NCI-H460 (cell line): ENCODE measurements around the gene FLNB. TPM values are rescaled to one million over a fixed set of nuclear protein-coding genes. Genes with fewer than 3 reads are reported as not detected.
A peak's percentile ranks its signal among the peaks of the same experiment; 100 is the strongest.

Experiments used
- DNase-seq: peaks from one replicate; pipeline ENCODE4 v3.0.0-alpha.2; 2016; ENCODE audit warnings: low read depth; ENCODE audit errors: extremely low read depth
- total RNA-seq: library from RNA; depleted of rRNA; stranded (reverse); fragments of >200 nt; shearing (Covaris generic); gene quantifications from 2 replicates; pipeline ENCODE4 v1.2.3, GENCODE V29; 2014

Gene FLNB
- total RNA-seq, 1 experiment from 2014 or later: 497 TPM

DNA sequence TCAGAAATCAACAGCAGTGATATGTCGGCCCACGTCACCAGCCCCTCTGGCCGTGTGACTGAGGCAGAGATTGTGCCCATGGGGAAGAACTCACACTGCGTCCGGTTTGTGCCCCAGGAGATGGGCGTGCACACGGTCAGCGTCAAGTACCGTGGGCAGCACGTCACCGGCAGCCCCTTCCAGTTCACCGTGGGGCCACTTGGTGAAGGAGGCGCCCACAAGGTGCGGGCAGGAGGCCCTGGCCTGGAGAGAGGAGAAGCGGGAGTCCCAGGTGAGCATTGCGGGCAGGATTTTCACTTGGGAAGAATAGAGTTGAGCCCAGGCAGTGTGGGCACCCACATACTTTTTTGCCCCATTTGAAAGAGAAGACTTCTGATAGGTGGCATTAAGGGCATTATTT is 145.1 kb downstream of the FLNB start:
- DNase-seq: no peak

DNA sequence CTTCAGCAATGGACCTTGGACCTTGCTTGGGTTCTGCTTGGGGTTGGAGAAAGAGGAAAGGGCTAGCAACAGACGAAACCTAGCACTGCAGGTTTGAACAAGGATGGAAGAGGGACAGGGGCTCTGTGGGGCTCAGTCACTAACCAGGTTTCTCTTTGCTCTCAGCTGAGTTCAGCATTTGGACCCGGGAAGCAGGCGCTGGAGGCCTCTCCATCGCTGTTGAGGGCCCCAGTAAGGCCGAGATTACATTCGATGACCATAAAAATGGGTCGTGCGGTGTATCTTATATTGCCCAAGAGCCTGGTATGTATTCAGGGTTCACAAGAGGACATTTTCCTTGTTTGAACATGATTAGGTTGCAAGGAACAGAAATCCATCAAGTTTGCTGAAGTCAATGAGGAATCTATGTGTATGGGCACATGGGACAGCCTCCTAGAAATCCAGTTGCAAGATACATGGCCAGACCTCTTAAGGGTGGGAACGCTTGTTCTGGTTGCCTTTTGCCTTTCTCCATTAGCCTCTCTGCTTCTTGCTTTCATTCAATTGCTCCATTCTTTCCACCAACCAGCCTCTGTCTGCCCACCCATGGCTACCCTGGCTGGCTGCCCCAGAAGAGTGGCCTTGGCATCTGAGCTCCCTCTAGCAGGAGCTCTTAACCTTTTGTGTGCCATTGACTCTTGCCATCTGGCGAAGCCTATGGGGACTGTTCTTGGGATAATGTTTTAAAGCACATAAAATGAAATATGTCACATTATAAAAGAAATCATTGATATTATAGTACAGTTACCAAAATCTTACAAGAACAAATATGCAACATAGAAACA is 146.6 kb downstream of the FLNB start:
- DNase-seq: no peak

GRCh38 chr3:58155838-58156237 is 147.6 kb downstream of the FLNB start:
- DNase-seq: no peak

GRCh38 chr3:58157700-58158099 is 149.5 kb downstream of the FLNB start:
- no peak for DNase-seq

- no peak for DNase-seq
These were observed 150.4 kb downstream of the FLNB start for GRCh38 chr3:58158442-58159153.

GRCh38 chr3:58160399-58160798 is 152.2 kb downstream of the FLNB start:
- no peak for DNase-seq

- peak; percentile 79 for DNase-seq
These were observed 153.5 kb downstream of the FLNB start for GRCh38 chr3:58161435-58162398.

DNA sequence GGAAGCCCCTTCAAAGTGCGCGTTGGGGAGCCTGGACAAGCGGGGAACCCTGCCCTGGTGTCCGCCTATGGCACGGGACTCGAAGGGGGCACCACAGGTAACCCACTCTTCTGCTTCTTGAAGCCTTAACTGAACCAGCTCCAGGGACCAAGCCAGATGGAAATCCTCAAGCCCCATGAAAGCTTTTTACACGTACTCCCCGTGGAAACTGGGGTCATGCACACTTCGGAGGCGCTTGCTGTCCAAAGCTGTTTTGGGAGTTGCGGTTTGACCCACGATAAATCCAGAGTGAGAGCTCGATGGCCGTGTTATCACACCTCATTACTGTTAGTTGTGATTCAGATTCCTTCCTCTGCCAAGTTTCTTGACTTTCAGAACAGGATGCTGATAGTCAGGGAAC is 155.0 kb downstream of the FLNB start:
- no peak for DNase-seq

DNA sequence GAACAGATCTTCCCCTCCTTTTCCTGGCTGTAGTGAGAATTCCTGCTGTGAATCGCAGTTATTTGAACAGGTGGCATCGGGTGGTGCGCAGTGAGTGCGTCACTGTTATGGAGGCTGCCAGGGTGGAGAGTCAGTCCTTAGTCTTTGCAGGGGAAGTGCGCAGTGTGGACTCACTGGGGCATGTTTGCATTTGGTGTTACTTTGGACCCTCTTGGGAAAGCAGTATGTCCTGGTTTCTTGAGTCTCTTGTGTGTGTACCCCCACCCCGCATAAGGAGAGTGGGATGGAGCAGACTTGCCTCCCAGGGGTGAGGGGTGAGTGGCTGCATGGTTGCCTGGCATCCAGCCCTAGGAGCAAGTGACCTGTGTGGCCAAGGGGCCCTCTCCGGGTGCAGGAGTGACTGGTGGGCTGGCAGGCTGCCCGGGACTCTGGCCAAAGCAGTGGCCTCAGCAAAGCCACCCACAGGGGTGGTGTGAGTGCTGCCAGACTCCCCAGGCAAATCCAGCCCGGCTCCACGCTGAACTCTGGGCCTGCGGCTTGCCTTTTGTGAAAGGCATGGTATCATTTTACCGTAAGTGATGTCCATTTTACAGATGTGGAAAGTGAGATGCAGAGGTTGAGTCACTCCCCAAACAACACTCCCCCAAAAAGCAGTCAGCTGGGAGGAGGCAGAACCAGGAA is 156.1 kb downstream of the FLNB start:
- peak; percentile 45 for DNase-seq

GRCh38 chr3:58164906-58165821 is 156.9 kb downstream of the FLNB start:
- DNase-seq: no peak

DNA sequence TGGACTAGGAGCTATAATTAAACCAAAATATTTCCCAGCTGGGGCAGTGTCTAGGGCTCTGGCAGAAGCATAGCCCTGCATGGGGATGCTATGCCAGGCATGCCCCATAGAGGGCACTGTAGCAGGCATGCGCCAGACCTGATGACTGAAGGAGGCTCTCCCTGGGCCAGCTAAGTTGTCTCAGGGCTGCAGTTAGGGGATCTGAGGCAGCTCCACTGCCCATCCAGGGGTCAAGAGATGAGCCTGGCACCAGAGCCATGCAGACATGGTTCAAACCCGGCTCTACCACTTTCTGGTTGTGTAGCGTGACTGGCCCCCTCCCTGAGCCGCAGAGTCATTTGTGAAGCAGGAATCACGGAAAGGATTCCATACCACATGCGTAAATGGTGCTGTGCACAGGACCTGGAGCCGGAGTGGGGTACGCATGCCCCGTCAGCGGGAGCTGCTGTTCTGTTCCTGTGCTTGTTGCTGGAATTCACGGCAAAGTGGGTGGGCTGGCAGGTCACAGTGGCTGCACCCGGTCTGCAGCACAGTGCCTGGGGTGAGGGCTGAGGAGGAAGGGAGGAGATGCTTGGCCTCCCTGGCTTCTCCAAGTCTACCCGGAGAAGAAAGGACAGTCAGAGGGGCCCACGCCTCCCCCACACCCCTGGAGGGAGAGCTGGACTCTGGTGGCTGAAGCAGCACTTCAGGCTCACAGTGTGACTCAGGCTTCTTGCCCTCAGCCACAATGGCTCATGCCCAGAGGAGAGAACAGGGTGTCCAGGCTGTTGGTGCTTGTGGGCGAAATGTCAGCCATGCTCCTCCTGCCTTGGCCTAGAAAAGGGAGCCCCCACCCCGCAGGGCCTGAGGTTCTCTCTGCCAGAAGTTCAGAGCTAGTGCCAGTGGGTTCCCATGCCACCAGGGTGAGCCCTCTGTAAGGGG is 159.5 kb downstream of the FLNB start:
- DNase-seq: no peak

DNA sequence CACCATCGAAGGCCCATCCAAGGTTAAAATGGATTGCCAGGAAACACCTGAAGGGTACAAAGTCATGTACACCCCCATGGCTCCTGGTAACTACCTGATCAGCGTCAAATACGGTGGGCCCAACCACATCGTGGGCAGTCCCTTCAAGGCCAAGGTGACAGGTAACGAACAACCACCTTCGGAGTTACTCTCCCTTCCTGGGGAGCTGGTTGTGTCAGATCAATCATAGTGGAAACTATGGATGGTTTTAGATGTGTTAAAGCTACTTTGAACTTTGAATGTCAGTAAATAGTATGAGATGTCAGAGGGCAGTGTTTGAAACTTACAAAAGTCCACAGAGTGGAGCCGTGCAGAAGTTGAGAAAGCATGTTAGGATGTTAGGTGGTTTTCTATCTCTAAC is 160.3 kb downstream of the FLNB start:
- DNase-seq: no peak

DNA sequence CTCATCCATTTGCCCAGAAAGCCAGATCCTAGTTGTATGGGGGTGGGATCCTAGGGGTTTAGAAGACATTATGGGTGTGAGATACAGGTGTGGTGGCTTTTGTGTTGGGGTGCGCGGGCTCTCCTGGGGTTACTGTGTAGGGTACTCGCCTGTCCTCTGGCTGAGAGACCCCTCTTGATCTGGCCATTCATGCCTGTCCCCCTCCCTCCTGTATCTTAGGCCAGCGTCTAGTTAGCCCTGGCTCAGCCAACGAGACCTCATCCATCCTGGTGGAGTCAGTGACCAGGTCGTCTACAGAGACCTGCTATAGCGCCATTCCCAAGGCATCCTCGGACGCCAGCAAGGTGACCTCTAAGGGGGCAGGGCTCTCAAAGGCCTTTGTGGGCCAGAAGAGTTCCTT is 161.1 kb downstream of the FLNB start:
- no peak for DNase-seq

DNA sequence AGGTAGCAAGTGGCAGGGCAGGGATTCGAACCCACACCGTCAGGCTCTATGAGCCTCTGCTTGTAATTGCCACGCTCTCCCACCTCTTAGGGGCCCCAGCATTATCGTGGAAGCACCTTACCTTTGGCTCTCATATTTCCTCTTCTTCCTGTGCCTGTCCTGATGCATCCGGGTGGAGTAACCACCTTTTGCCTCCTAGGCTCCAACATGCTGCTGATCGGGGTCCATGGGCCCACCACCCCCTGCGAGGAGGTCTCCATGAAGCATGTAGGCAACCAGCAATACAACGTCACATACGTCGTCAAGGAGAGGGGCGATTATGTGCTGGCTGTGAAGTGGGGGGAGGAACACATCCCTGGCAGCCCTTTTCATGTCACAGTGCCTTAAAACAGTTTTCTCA is 162.2 kb downstream of the FLNB start:
- no peak for DNase-seq

- DNase-seq: no peak
These were observed 162.9 kb downstream of the FLNB start for GRCh38 chr3:58171126-58171525.

DNA sequence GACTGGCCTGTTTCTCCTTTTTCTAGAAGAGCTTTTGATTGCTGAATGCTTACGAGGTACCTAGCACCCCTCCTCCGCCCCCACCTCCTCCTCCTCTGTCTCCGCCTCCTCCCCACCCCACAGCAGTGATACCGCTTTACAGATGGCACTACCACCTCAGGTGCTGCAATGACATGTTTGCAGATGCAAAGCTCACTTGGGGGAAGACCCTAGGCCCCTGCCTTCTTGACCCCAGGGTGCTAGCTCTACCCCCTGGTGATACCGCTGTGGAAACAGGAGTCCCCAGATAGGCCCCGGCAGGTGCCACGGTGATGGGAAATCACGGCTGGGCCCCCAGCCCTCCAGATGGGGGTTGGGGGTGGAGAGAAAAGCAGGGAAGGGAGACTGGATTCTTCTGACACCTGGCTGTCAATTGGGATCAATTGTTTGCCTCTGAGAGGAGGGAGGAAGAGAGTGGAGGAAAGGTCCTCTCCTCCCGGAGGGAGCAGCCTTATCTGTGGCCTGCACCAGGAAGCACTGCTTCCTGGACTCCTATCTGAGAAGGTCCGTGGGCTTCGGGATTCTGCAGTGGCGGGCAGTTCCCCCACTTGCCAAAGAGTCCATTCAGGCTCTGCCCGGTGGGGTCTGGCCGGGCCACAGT is 164.9 kb downstream of the FLNB start:
- no peak for DNase-seq

DNA sequence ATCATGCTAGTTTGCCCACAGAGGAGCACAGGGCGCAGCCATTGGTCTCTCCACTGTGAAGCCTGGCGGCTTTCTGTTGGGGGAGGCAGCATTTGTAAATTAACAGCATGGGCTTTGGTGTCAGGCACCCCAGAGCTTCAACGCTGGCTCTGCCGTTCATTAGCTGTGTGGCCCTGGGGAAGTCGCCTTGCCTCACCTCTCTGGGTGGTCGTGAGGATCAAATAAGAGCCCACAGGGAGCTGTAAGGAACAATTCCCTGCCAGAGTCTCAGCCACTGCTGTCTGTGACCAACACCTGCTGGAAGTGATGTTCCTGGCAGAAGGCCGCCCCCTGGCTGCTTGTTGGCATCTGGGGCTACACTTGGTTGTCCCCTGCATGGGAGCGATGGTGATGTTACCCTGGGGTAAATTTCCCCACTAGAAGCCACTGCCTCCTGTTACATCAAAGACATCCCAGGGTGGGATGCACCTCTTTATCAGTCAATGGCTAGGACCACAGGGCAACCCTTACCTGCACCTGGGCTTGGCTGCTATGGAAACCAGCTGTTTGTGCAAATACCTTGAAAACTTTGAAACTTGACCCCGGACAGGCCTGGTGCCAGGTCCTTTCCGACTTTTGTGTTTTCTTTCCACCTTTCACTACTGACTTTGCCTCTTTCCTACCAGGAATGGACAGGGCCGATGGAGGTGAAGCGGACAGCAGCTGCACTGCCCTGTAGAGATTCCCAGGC is 165.6 kb downstream of the FLNB start:
- DNase-seq: no peak
